Type B pancreatic cell (in vitro differentiated cells): ENCODE measurements around the gene ACAD8. TPM values are rescaled to one million over a fixed set of nuclear protein-coding genes. Genes with fewer than 3 reads are reported as not detected.

Experiments used
- DNase-seq: peaks from one replicate; pipeline ENCODE4 v3.0.0; 2021; ENCODE audit warnings: mixed read lengths; ENCODE audit not compliant: unreplicated experiment; ENCODE audit errors: extremely low spot score
- H3K27ac Mint-ChIP-seq: 2 replicates; pipeline ENCODE4 v1.8.0; 2021; ENCODE audit warnings: mild to moderate bottlenecking, mixed read lengths
- H3K27me3 Mint-ChIP-seq: 2 replicates; pipeline ENCODE4 v1.8.0; 2021; ENCODE audit warnings: mixed read lengths
- H3K36me3 Mint-ChIP-seq: 2 replicates; pipeline ENCODE4 v1.8.0; 2021; ENCODE audit warnings: mixed read lengths
- H3K4me1 Mint-ChIP-seq: one replicate; pipeline ENCODE4 v1.8.0; 2021; ENCODE audit warnings: mixed read lengths; ENCODE audit not compliant: unreplicated experiment
- H3K4me3 Mint-ChIP-seq: 2 replicates; pipeline ENCODE4 v1.8.0; 2021; ENCODE audit warnings: mild to moderate bottlenecking, mixed read lengths
- H3K9me3 Mint-ChIP-seq: 2 replicates; pipeline ENCODE4 v1.8.0; 2021; ENCODE audit warnings: mixed read lengths
- total RNA-seq: library from RNA; stranded (reverse); gene quantifications from 2 replicates; pipeline ENCODE4 v1.2.1, GENCODE V29; 2021; ENCODE audit warnings: low replicate concordance
- TF ChIP-seq, protein P1 (sequence below): fragments of 200-600 bp; sonication (generic); conservative IDR thresholded peaks from 2 replicates; pipeline ENCODE4 v1.5.0; 2021; ENCODE audit warnings: antibody characterized with exemption, mild to moderate bottlenecking

Gene ACAD8
- total RNA-seq, 1 donor from 2014 or later, result 29.8 TPM

GRCh38 chr11:134216816-134217215 lies 36.6 kb upstream of the ACAD8 start:
- TF ChIP-seq, protein P1, sequence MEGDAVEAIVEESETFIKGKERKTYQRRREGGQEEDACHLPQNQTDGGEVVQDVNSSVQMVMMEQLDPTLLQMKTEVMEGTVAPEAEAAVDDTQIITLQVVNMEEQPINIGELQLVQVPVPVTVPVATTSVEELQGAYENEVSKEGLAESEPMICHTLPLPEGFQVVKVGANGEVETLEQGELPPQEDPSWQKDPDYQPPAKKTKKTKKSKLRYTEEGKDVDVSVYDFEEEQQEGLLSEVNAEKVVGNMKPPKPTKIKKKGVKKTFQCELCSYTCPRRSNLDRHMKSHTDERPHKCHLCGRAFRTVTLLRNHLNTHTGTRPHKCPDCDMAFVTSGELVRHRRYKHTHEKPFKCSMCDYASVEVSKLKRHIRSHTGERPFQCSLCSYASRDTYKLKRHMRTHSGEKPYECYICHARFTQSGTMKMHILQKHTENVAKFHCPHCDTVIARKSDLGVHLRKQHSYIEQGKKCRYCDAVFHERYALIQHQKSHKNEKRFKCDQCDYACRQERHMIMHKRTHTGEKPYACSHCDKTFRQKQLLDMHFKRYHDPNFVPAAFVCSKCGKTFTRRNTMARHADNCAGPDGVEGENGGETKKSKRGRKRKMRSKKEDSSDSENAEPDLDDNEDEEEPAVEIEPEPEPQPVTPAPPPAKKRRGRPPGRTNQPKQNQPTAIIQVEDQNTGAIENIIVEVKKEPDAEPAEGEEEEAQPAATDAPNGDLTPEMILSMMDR, result no peak
- Mint-ChIP-seq H3K36me3 (peaks cover 19% of the 10 kb centered on the region), H3K27me3 (no peaks in the 10 kb centered on the region), H3K4me3 (no peak overlapping the region), H3K27ac (no peak overlapping the region), H3K4me1 (peaks cover under 1% of the 10 kb centered on the region), H3K9me3 (no peaks in the 10 kb centered on the region)
- DNase-seq, result no peak

DNA sequence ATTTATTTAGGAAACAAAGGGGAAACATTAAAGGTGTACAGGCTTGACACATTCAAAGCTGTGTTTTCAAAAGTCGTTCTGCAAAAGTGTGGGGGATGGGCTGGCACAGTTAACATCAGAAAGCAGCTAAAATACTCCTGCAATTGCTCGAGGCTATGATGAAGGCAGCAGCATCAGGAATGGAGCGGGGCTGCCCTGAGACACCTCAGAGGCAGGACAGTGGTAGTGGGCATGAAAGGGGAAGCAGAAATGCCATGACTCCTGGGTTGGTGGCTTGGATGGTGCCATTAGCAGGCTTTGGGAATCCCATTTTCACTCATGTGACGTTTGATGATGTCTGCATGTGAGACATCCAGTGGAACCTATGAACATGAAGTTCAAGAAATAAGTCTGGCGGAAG lies 30.2 kb upstream of the ACAD8 start:
- TF ChIP-seq, protein P1, result no peak
- no peaks in the 10 kb centered on the region for H3K9me3 Mint-ChIP-seq
- H3K36me3 Mint-ChIP-seq, result peaks cover 16% of the 10 kb centered on the region
- H3K4me1 Mint-ChIP-seq, result peaks cover 27% of the 10 kb centered on the region
- peak overlapping the region; percentile 90 for H3K4me3 Mint-ChIP-seq
- no peaks in the 10 kb centered on the region for H3K27me3 Mint-ChIP-seq
- no peak for DNase-seq
- peak overlapping the region; percentile 59 for H3K27ac Mint-ChIP-seq

DNA sequence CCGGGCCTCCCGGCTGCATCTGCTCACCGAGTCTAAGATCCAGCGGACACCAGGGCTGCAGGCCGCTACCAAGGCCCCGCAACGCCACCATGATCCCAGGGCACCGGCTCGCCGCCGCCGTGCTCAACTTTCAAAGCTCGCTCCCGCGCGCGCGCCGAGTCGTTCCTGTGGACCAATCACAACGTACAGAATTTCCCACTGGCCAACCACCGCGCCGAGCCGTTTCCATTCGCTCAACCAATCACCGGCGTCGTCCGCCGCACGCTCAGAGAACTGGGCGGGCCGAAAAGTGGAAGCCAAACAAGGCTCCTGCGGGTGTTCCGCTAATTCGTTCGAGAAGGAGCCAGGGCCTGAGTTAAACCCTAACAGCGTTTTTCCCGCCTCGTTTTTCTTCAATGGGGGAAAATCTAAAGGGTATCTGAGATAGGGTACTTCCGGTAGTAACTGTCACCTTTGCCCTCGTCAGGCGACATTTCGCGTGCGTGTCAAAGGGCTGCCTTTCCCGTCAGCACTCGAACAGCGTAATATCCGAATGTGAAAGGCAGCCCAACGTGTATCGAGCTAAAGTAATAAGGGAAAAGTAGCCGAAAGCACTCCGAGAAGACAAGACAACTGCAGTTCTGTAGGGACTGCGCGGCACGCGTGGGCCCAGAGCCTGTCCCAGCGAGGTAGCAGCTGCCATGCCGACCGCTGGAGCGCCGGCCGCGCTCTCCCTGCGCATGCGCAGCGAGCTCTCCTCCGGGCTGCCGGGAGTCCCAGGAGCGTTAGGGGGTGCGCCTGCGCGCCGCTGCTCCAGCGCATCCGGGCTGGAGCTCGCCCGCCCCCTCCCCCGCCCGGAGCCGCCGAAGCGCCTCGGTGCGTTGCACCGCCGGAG lies 29.3 kb upstream of the ACAD8 start, which contains the start of the genes NCAPD3 and VPS26B:
NCAPD3 (minus strand) TSS at position 132 of the 874 bp plus-strand sequence; CDS start at position 91, 41 bp downstream.
VPS26B (plus strand) TSS at position 836 of the 874 bp plus-strand sequence. CDS start 452 bp downstream, outside the sequence.
- peak within 1 kb of the TSS; percentile 95 for H3K27ac Mint-ChIP-seq
- TF ChIP-seq, protein P1, result no peak
- peak; percentile 97 for DNase-seq
- H3K36me3 Mint-ChIP-seq, result peaks cover 6% of the 10 kb centered on the region
- peaks cover 28% of the 10 kb centered on the region for H3K4me1 Mint-ChIP-seq
- no peaks in the 10 kb centered on the region for H3K27me3 Mint-ChIP-seq
- peak within 1 kb of the TSS; percentile 97 for H3K4me3 Mint-ChIP-seq
- H3K9me3 Mint-ChIP-seq, result no peaks in the 10 kb centered on the region

DNA sequence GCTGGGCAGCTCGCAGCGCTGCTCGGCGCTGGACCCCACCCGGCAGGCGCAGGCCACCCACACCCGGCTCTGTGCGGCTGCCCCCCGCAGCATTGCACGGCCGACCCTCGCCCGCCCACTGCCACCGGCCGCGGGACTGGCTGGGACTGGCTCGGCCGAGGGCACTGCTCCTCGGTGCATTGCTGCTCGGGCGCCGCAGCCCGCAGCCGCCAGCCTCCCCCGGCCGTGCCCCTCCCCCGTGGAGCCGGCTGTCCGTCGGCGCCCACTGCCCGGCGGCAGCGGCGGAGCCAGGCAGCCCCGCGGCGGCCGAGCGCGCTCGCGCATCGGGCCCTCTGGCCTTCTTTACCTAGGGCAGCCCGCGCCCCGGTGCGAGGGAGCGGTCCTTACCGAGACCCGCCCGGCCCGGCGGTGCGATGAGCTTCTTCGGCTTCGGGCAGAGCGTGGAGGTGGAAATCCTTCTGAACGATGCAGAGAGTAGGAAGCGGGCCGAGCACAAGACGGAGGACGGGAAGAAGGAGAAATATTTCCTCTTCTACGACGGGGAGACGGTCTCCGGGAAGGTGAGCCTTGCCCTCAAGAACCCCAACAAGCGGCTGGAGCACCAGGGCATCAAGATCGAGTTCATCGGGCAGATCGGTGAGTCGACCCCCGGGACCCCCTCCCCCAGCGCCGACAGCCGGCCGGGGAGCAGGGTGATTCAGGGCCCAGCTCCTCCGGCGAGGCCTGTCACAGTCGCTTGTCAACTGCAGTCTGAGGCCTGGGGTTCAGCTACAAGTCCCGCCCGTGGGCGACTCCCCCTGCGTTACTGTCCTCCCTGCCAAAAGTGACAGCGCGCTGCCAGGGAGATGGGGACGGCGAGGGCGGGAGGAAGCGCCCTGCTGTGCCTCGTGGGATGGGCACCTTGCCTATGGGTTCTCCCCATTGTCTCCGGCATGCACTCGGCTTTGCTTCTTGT lies 28.4 kb upstream of the ACAD8 start:
- DNase-seq, result no peak
- no peaks in the 10 kb centered on the region for H3K9me3 Mint-ChIP-seq
- H3K27me3 Mint-ChIP-seq, result no peaks in the 10 kb centered on the region
- H3K36me3 Mint-ChIP-seq, result peaks cover 9% of the 10 kb centered on the region
- peak overlapping the region; percentile 67 for H3K27ac Mint-ChIP-seq
- peaks cover 37% of the 10 kb centered on the region for H3K4me1 Mint-ChIP-seq
- TF ChIP-seq, protein P1, result no peak
- H3K4me3 Mint-ChIP-seq, result peak overlapping the region; percentile 96

- TF ChIP-seq, protein P1, result no peak
- Mint-ChIP-seq H3K4me3 (peak overlapping the region; percentile 32), H3K36me3 (peaks cover 5% of the 10 kb centered on the region), H3K27ac (no peak overlapping the region), H3K27me3 (no peaks in the 10 kb centered on the region), H3K9me3 (no peaks in the 10 kb centered on the region), H3K4me1 (peaks cover 40% of the 10 kb centered on the region)
- DNase-seq, result no peak
Measured at GRCh38 chr11:134226806-134227325, 26.5 kb upstream of the ACAD8 start.
